ENCODE measurements around the gene NPDC1.

NPDC1 gene

DNA sequence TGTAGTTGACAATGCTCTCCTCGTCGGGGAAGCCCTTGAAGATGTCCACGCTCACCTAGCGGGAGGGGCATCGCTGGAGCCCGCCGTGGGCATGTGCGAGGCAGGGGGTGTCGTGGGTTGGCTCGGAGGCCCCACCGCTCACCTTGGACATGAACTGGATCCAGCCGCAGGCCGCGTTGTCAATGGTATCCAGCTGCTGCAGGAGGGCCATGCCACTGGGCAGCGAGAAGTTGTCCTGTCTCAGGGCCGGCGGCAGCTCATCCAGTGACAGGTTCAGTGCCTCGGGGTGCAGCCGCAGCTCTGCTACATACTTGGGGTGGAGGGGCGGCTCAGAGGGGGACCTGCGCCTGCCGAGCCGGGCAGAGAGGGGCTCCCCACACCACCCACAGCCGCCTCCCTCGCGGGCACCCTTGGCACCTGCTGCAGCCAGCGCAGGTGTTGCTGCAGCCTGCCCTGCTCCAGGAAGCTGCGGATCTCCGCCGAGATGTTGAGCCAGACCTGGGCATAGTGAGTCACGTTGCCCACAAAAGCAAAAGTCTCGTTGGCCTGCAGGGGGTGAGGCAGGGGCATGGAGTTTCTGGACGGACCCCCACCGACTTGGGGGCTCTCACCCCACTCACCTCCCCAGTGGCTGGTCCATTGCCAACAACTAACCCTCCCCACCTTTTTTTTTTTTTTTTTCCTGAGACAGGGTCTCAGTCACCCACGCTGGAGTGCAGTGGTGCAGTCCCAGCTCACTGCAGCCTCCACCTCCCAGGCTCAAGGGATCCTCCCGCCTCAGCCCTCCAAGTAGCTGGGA, 27.0 kb downstream of the NPDC1 start:
- TF ChIP-seq, protein P1, sequence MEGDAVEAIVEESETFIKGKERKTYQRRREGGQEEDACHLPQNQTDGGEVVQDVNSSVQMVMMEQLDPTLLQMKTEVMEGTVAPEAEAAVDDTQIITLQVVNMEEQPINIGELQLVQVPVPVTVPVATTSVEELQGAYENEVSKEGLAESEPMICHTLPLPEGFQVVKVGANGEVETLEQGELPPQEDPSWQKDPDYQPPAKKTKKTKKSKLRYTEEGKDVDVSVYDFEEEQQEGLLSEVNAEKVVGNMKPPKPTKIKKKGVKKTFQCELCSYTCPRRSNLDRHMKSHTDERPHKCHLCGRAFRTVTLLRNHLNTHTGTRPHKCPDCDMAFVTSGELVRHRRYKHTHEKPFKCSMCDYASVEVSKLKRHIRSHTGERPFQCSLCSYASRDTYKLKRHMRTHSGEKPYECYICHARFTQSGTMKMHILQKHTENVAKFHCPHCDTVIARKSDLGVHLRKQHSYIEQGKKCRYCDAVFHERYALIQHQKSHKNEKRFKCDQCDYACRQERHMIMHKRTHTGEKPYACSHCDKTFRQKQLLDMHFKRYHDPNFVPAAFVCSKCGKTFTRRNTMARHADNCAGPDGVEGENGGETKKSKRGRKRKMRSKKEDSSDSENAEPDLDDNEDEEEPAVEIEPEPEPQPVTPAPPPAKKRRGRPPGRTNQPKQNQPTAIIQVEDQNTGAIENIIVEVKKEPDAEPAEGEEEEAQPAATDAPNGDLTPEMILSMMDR (conservative IDR thresholded peaks at IDR 0.05) = no peak
- TF ChIP-seq ZFX (IDR thresholded peaks at IDR 0.05) = no peak
- H3K27ac ChIP-seq = no peak overlapping the region

DNA sequence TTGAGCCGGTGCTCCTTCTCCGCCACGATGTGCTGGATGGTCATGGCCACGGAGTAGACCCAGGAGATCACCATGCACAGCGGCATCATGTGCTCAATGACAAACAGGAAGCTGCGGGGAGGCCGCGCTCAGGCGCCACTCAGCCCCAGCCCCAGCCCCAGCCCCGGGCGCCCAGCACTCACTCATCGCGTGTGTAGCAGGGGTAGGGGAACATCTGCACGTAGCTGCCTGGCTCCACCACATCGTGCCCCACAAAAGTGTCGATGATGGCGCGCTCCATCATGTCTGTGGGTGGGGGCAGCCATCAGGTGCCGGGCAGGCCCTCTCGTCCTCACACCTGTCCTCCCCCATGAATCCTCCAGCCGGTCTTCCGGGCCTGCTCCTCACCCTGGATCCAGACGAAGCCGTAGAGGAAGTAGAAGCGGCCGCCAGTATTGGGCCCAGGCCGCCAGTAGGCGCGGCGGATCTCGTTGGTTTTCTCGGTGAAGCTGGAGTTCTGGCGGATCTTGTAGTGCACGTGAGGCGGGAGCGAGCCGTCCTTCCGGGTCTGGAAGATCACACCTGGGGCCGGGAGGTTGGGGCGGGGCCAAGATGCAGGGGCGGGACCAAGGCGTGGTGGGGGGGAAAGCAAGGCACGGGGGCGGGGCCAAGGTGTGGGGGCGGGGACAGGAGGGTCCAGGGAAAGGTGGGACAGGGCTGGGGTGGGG, 28.0 kb downstream of the NPDC1 start:
- no peak overlapping the region for H3K27ac ChIP-seq
- TF ChIP-seq ZFX (IDR thresholded peaks at IDR 0.05) = no peak
- TF ChIP-seq, protein P1 (conservative IDR thresholded peaks at IDR 0.05) = no peak

DNA sequence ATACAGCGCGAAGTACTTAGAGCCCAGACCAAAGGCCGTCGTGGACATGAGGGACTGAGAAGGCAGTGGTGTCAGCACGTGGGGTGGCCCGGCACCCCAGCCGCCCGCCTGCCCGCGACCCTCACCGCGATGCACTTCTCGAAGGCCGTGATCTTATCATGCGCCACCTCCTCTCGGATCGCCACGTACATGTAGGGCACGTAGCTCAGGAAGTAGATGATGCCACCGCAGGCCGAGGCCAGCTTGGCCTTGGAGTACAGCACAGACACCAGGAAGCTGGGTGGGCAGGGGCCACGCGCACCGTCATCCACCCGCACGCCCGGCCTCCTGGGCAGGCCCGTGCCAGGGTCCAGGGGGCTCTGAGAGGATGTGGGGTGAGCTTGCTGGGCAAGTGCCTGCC, 28.9 kb downstream of the NPDC1 start:
- no peak for TF ChIP-seq ZFX (IDR thresholded peaks at IDR 0.05)
- TF ChIP-seq, protein P1 (conservative IDR thresholded peaks at IDR 0.05) = no peak
- H3K27ac ChIP-seq = no peak overlapping the region

DNA sequence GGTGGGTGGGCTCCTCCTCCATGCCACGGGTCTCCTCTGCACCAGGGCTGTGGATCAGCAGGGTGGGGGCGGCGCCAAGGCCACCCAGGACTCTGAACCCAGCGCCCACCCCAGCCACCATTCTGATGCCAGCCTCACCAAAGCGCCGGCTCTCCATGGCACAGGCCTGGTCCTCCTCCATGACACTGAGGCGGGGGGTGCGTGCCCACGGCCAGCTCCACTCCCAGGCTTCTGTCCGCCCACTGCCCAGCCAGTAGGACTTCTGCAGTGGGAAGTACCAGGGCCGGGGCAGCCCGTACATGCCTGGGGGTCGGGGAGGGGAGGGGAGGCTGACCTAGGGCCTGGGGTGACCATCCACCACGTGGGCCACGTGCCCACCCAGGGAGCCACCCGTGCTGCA, 29.5 kb downstream of the NPDC1 start:
- H3K27ac ChIP-seq = no peak overlapping the region
- no peak for TF ChIP-seq ZFX (IDR thresholded peaks at IDR 0.05)
- TF ChIP-seq, protein P1 (conservative IDR thresholded peaks at IDR 0.05) = no peak

DNA sequence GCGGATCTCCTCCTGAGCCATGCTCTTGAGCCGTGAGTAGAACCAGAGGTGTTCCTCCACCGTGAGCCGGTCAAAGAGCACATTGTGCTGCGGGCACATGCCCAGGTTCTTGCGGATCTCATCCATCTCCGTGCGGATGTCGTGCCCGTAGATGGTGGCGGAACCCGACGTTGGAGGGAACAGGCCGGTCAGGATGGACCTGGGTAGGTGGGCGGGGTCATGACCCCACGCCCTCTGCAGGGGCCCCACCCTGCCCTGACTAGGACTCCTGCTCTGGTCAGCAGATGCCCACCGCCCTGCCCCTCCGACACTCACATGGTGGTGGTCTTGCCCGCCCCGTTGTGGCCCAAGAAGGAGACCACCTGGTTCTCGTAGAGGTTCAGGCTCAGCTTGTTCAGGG, 30.0 kb downstream of the NPDC1 start:
- no peak overlapping the region for H3K27ac ChIP-seq
- TF ChIP-seq, protein P1 (conservative IDR thresholded peaks at IDR 0.05) = no peak
- no peak for TF ChIP-seq ZFX (IDR thresholded peaks at IDR 0.05)

DNA sequence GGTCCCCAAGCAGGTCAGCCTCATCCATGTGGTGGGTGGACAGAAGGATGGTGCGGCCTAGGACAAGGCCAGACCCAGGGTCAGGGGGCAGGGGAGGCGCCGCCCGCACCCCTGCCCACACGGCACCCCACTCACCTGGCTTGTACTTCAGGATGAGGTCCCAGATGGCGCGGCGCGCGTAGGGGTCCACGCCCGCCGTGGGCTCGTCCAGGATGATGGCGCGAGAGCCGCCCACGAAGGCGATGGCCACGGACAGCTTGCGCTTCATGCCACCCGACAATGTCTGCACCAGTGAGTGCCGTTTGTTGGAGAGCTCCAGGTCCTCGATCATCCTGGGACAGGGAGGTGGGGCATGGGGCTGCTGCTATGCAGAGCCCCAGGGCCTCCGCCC, 30.4 kb downstream of the NPDC1 start:
- H3K27ac ChIP-seq = no peak overlapping the region
- TF ChIP-seq, protein P1 (conservative IDR thresholded peaks at IDR 0.05) = no peak
- no peak for TF ChIP-seq ZFX (IDR thresholded peaks at IDR 0.05)

Data from C4-2B (cell line).